GM23338 (cell line): ENCODE measurements around the gene IYD. TPM values are rescaled to one million over a fixed set of nuclear protein-coding genes. Genes with fewer than 3 reads are reported as not detected.

Experiments
- ATAC-seq: fragments of 200-7000 bp; cut with Tn5 transposase; 3 replicates; pipeline ENCODE4 v1.9.1; 2020
- DNase-seq: peaks from one replicate; pipeline ENCODE4 v3.0.0-alpha.2; 2015; ENCODE audit warnings: low spot score
- H2AFZ ChIP-seq: fragments of 200-600 bp; sonication (generic); 2 replicates; pipeline ENCODE4 v1.8.0; 2016; ENCODE audit warnings: antibody characterized with exemption, mild to moderate bottlenecking, moderate library complexity
- H3F3A ChIP-seq: fragments of 200-600 bp; sonication (generic); replicated peaks from 2 replicates; pipeline ENCODE4 v1.8.0; 2017; ENCODE audit warnings: antibody characterized with exemption, mixed run types, low read depth
- H3K27ac ChIP-seq: fragments of 200-600 bp; sonication (generic); 2 replicates; pipeline ENCODE4 v1.6.1; 2016; ENCODE audit warnings: low read depth
- H3K27me3 ChIP-seq: fragments of 200-600 bp; sonication (generic); 2 replicates; pipeline ENCODE4 v1.8.0; 2016; ENCODE audit warnings: mild to moderate bottlenecking, mixed run types, moderate library complexity; ENCODE audit not compliant: insufficient read depth
- H3K36me3 ChIP-seq: fragments of 200-600 bp; sonication (generic); 2 replicates; pipeline ENCODE4 v1.8.0; 2016; ENCODE audit warnings: mild to moderate bottlenecking; ENCODE audit not compliant: insufficient read depth
- H3K4me1 ChIP-seq: fragments of 200-600 bp; sonication (generic); 2 replicates; pipeline ENCODE4 v1.8.0; 2016; ENCODE audit warnings: mild to moderate bottlenecking, moderate library complexity; ENCODE audit not compliant: insufficient read depth
- H3K4me2 ChIP-seq: fragments of 200-600 bp; sonication (generic); 2 replicates; pipeline ENCODE4 v1.7.1; 2017; ENCODE audit warnings: mixed run types
- H3K4me3 ChIP-seq: fragments of 200-600 bp; sonication (generic); 2 replicates; pipeline ENCODE4 v1.6.1; 2016; ENCODE audit warnings: mixed run types
- H3K79me2 ChIP-seq: fragments of 200-600 bp; sonication (generic); replicated peaks from 2 replicates; pipeline ENCODE4 v1.8.0; 2017; ENCODE audit warnings: mild to moderate bottlenecking; ENCODE audit not compliant: insufficient read depth
- H3K9me2 ChIP-seq: fragments of 200-600 bp; sonication (generic); 2 replicates; pipeline ENCODE4 v1.8.0; 2017; ENCODE audit not compliant: insufficient read depth
- H4K20me1 ChIP-seq: fragments of 200-600 bp; sonication (generic); replicated peaks from 2 replicates; pipeline ENCODE4 v1.8.0; 2017; ENCODE audit warnings: mild to moderate bottlenecking; ENCODE audit not compliant: insufficient read depth
- H3K27ac Mint-ChIP-seq: 2 replicates; pipeline ENCODE4 v1.8.0; 2020; ENCODE audit warnings: inconsistent platforms, mild to moderate bottlenecking, moderate library complexity, mixed read lengths
- H3K27me3 Mint-ChIP-seq: 3 replicates; pipeline ENCODE4 v1.8.0; 2022; ENCODE audit warnings: low read depth, mild to moderate bottlenecking, moderate library complexity, mixed read lengths, inconsistent platforms; ENCODE audit not compliant: insufficient read depth, poor library complexity
- H3K36me3 Mint-ChIP-seq: 3 replicates; pipeline ENCODE4 v1.8.0; 2021; ENCODE audit warnings: low read depth, mild to moderate bottlenecking, inconsistent platforms, moderate library complexity, mixed read lengths
- H3K4me1 Mint-ChIP-seq: 3 replicates; pipeline ENCODE4 v1.8.0; 2020; ENCODE audit warnings: mild to moderate bottlenecking, inconsistent platforms, mixed read lengths
- H3K4me3 Mint-ChIP-seq: 3 replicates; pipeline ENCODE4 v1.8.0; 2021; ENCODE audit warnings: moderate library complexity, mild to moderate bottlenecking, inconsistent platforms, mixed read lengths
- H3K9me3 Mint-ChIP-seq: 3 replicates; pipeline ENCODE4 v1.8.0; 2020; ENCODE audit warnings: moderate library complexity, mild to moderate bottlenecking, inconsistent platforms, mixed read lengths
- CREB1 ChIP-seq: fragments of 250-450 bp; sonication (Bioruptor Pico); IDR thresholded peaks from 2 replicates; pipeline ENCODE4 v1.5.0; 2020; ENCODE audit warnings: low read depth, mild to moderate bottlenecking, moderate library complexity
- CTCF ChIP-seq, 2 experiments: fragments of 200-600 bp in 1 of 2; sonication (generic) in 1 of 2; conservative IDR thresholded peaks; 2 replicates each; pipeline versions ENCODE4 v1.5.1 to v1.6.1; 2016 to 2017; ENCODE audit warnings: antibody characterized with exemption in 2 of 2, low read depth in 2 of 2, mild to moderate bottlenecking in 2 of 2, moderate library complexity in 1 of 2
- EZH2phosphoT487 ChIP-seq: fragments of 200-600 bp; sonication (generic); IDR thresholded peaks from one replicate; pipeline ENCODE4 v1.8.1; 2018; ENCODE audit warnings: antibody characterized with exemption; ENCODE audit not compliant: unreplicated experiment
- JUNB ChIP-seq: IDR thresholded peaks from one replicate; pipeline ENCODE4 v1.6.1; 2016; ENCODE audit warnings: antibody characterized with exemption; ENCODE audit not compliant: unreplicated experiment
- NANOG ChIP-seq: IDR thresholded peaks from 2 replicates; pipeline ENCODE4 v1.6.1; 2016; ENCODE audit warnings: antibody characterized with exemption, borderline replicate concordance
- POLR2AphosphoS5 ChIP-seq: IDR thresholded peaks from 2 replicates; pipeline ENCODE4 v1.6.1; 2016; ENCODE audit warnings: antibody characterized with exemption, low read depth
- polyA plus RNA-seq: library from polyadenylated mRNA; unstranded; fragments of >200 nt; fragmentation: Nextera tagmentation; extraction: Ambion mirVana; gene quantifications from 2 replicates; pipeline ENCODE4 v1.2.1, GENCODE V29; 2016
- total RNA-seq: library from RNA; depleted of rRNA; stranded (reverse); fragments of >200 nt; shearing (Covaris generic); gene quantifications from 2 replicates; pipeline ENCODE4 v1.2.3, GENCODE V29; 2014
- TF ChIP-seq, protein P1 (sequence below): fragments of 250-450 bp; sonication (Bioruptor Pico); IDR thresholded peaks from 2 replicates; pipeline ENCODE4 v1.5.0; 2020; ENCODE audit warnings: mild to moderate bottlenecking, moderate library complexity
- TF ChIP-seq, protein P2 (sequence below): IDR thresholded peaks from one replicate; pipeline ENCODE4 v1.6.1; 2018; ENCODE audit warnings: antibody characterized with exemption; ENCODE audit not compliant: unreplicated experiment

The IYD gene
- total and polyA plus RNA-seq, 2 experiments from 2014 or later: not detected

DNA sequence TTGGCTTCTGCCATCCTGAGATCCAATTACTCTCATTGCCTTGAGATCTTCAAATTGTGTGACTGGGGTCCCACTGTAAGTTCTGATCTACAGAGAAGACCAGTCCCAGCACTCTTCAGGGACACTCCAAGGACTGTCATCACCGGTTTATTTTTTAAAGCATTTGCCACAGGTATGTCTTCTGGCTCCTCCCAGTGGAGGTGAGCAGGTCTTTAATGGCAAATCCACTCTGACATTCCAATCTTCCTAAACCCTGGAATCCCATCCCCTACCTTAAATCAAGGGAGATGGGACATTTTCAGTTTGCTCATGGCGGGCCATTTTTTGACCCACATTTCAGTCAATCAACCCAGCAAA is 35.2 kb upstream of the IYD start:
- TF ChIP-seq CREB1 (CRISPR knock-in tag): no peak
- no peak for TF ChIP-seq POLR2AphosphoS5
- no peak for TF ChIP-seq NANOG
- peak in 1 of 2 experiments; percentile 31; a peak in 2 of 4 replicates for TF ChIP-seq CTCF (conservative IDR thresholded peaks at IDR 0.05; ENCODE audit: low read depth in 2 of 2)
- TF ChIP-seq, protein P1, sequence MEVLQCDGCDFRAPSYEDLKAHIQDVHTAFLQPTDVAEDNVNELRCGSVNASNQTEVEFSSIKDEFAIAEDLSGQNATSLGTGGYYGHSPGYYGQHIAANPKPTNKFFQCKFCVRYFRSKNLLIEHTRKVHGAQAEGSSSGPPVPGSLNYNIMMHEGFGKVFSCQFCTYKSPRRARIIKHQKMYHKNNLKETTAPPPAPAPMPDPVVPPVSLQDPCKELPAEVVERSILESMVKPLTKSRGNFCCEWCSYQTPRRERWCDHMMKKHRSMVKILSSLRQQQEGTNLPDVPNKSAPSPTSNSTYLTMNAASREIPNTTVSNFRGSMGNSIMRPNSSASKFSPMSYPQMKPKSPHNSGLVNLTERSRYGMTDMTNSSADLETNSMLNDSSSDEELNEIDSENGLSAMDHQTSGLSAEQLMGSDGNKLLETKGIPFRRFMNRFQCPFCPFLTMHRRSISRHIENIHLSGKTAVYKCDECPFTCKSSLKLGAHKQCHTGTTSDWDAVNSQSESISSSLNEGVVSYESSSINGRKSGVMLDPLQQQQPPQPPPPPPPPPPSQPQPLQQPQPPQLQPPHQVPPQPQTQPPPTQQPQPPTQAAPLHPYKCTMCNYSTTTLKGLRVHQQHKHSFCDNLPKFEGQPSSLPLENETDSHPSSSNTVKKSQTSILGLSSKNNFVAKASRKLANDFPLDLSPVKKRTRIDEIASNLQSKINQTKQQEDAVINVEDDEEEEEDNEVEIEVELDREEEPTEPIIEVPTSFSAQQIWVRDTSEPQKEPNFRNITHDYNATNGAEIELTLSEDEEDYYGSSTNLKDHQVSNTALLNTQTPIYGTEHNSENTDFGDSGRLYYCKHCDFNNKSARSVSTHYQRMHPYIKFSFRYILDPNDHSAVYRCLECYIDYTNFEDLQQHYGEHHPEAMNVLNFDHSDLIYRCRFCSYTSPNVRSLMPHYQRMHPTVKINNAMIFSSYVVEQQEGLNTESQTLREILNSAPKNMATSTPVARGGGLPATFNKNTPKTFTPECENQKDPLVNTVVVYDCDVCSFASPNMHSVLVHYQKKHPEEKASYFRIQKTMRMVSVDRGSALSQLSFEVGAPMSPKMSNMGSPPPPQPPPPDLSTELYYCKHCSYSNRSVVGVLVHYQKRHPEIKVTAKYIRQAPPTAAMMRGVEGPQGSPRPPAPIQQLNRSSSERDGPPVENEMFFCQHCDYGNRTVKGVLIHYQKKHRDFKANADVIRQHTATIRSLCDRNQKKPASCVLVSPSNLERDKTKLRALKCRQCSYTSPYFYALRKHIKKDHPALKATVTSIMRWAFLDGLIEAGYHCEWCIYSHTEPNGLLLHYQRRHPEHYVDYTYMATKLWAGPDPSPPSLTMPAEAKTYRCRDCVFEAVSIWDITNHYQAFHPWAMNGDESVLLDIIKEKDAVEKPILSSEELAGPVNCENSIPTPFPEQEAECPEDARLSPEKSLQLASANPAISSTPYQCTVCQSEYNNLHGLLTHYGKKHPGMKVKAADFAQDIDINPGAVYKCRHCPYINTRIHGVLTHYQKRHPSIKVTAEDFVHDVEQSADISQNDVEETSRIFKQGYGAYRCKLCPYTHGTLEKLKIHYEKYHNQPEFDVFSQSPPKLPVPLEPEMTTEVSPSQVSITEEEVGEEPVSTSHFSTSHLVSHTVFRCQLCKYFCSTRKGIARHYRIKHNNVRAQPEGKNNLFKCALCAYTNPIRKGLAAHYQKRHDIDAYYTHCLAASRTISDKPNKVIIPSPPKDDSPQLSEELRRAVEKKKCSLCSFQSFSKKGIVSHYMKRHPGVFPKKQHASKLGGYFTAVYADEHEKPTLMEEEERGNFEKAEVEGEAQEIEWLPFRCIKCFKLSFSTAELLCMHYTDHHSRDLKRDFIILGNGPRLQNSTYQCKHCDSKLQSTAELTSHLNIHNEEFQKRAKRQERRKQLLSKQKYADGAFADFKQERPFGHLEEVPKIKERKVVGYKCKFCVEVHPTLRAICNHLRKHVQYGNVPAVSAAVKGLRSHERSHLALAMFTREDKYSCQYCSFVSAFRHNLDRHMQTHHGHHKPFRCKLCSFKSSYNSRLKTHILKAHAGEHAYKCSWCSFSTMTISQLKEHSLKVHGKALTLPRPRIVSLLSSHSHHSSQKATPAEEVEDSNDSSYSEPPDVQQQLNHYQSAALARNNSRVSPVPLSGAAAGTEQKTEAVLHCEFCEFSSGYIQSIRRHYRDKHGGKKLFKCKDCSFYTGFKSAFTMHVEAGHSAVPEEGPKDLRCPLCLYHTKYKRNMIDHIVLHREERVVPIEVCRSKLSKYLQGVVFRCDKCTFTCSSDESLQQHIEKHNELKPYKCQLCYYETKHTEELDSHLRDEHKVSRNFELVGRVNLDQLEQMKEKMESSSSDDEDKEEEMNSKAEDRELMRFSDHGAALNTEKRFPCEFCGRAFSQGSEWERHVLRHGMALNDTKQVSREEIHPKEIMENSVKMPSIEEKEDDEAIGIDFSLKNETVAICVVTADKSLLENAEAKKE: no peak
- TF ChIP-seq, protein P2, sequence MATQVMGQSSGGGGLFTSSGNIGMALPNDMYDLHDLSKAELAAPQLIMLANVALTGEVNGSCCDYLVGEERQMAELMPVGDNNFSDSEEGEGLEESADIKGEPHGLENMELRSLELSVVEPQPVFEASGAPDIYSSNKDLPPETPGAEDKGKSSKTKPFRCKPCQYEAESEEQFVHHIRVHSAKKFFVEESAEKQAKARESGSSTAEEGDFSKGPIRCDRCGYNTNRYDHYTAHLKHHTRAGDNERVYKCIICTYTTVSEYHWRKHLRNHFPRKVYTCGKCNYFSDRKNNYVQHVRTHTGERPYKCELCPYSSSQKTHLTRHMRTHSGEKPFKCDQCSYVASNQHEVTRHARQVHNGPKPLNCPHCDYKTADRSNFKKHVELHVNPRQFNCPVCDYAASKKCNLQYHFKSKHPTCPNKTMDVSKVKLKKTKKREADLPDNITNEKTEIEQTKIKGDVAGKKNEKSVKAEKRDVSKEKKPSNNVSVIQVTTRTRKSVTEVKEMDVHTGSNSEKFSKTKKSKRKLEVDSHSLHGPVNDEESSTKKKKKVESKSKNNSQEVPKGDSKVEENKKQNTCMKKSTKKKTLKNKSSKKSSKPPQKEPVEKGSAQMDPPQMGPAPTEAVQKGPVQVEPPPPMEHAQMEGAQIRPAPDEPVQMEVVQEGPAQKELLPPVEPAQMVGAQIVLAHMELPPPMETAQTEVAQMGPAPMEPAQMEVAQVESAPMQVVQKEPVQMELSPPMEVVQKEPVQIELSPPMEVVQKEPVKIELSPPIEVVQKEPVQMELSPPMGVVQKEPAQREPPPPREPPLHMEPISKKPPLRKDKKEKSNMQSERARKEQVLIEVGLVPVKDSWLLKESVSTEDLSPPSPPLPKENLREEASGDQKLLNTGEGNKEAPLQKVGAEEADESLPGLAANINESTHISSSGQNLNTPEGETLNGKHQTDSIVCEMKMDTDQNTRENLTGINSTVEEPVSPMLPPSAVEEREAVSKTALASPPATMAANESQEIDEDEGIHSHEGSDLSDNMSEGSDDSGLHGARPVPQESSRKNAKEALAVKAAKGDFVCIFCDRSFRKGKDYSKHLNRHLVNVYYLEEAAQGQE: no peak
- no peak for TF ChIP-seq JUNB
- no peak for TF ChIP-seq EZH2phosphoT487
- no peak overlapping the region for H3K27ac ChIP-seq
- no peaks in the 10 kb centered on the region for H3K36me3 ChIP-seq
- no peaks in the 10 kb centered on the region for H3K36me3 Mint-ChIP-seq
- no peak overlapping the region for H3K4me3 ChIP-seq
- H2AFZ ChIP-seq: no peak overlapping the region
- H3K79me2 ChIP-seq: no peaks in the 10 kb centered on the region
- H3K27ac Mint-ChIP-seq: no peak overlapping the region
- H3K4me3 Mint-ChIP-seq: no peak overlapping the region
- no peaks in the 10 kb centered on the region for H3F3A ChIP-seq
- H3K27me3 ChIP-seq: no peaks in the 10 kb centered on the region
- ATAC-seq: no peak
- DNase-seq: no peak
- no peaks in the 10 kb centered on the region for H3K4me1 Mint-ChIP-seq
- no peaks in the 10 kb centered on the region for H3K9me3 Mint-ChIP-seq
- H3K9me2 ChIP-seq: no peaks in the 10 kb centered on the region; the same call in 1 of the 2 replicates
- H3K27me3 Mint-ChIP-seq: peaks cover 7% of the 10 kb centered on the region
- H4K20me1 ChIP-seq: no peaks in the 10 kb centered on the region; the same call in 1 of the 2 replicates
- H3K4me1 ChIP-seq: no peaks in the 10 kb centered on the region
- no peak overlapping the region for H3K4me2 ChIP-seq
